IMR-90 (cell line): ENCODE measurements around the gene MAG. TPM values are rescaled to one million over a fixed set of nuclear protein-coding genes. Genes with fewer than 3 reads are reported as not detected.
"Not testable (repeated sequence)": the region's sequence is repeated elsewhere in the genome, so short reads cannot be mapped to it uniquely, and the experiment has no call there.

Experiments used
- ATAC-seq: fragments of 200-7000 bp; cut with Tn5 transposase; 2 replicates; pipeline ENCODE4 v1.9.1; 2020; ENCODE audit warnings: low read depth, mild to moderate bottlenecking, moderate library complexity
- BruUV-seq: library from RNA; stranded (reverse); fragments of 400-500 nt; replicated peaks from 2 replicates; lab custom pipeline; 2021; lab: Mats Ljungman, UMichigan
- CTCF ChIA-PET: fragments of 300-600 bp; formaldehyde crosslinking; extraction: SDS; loops from one replicate; lab custom pipeline; 2021; ENCODE audit warnings: antibody characterized with exemption; lab: Yijun Ruan, JAX
- POLR2A ChIA-PET: fragments of 300-600 bp; sonication (Branson Sonifier 250); formaldehyde crosslinking; loops from one replicate; lab custom pipeline; 2022; ENCODE audit warnings: antibody characterized with exemption; ENCODE audit not compliant: unreplicated experiment; lab: Charles Lee
- DNase-seq: peaks from one replicate; pipeline ENCODE4 v3.0.0; 2013
- H2AFZ ChIP-seq: replicated peaks from 2 replicates; pipeline ENCODE3; 2013; ENCODE audit warnings: low read length, mild to moderate bottlenecking; ENCODE audit not compliant: poor library complexity
- H2AK5ac ChIP-seq: 2 replicates; pipeline ENCODE4 v1.6.1; 2013; ENCODE audit warnings: low read depth, low read length, inconsistent platforms
- H2AK9ac ChIP-seq: replicated peaks from 2 replicates; pipeline ENCODE3; 2013; ENCODE audit warnings: mild to moderate bottlenecking, low read depth, low read length, moderate library complexity; ENCODE audit not compliant: poor library complexity
- H2BK120ac ChIP-seq: 2 replicates; pipeline ENCODE4 v1.6.1; 2013; ENCODE audit warnings: low read depth, low read length, inconsistent platforms
- H2BK15ac ChIP-seq: 3 replicates; pipeline ENCODE4 v1.6.1; 2013; ENCODE audit warnings: low read depth, low read length, inconsistent platforms
- H2BK20ac ChIP-seq: 2 replicates; pipeline ENCODE4 v1.6.1; 2013; ENCODE audit warnings: low read depth, mild to moderate bottlenecking, inconsistent platforms, low read length, moderate library complexity
- H2BK5ac ChIP-seq: 2 replicates; pipeline ENCODE4 v1.6.1; 2013; ENCODE audit warnings: mild to moderate bottlenecking, low read depth, low read length, inconsistent platforms; ENCODE audit not compliant: poor library complexity, severe bottlenecking
- H3K14ac ChIP-seq: replicated peaks from 2 replicates; pipeline ENCODE4 v1.6.1; 2013; ENCODE audit warnings: low read depth, low read length, inconsistent platforms
- H3K18ac ChIP-seq: 2 replicates; pipeline ENCODE4 v1.6.1; 2013; ENCODE audit warnings: low read depth, low read length, control low read depth
- H3K23ac ChIP-seq: 2 replicates; pipeline ENCODE4 v1.6.1; 2013; ENCODE audit warnings: low read depth, low read length, inconsistent platforms
- H3K27ac ChIP-seq: 2 replicates; pipeline ENCODE4 v1.5.1; 2013; ENCODE audit warnings: mild to moderate bottlenecking, control low read depth, low read length; ENCODE audit not compliant: insufficient read depth
- H3K27me3 ChIP-seq: 2 replicates; pipeline ENCODE4 v1.6.1; 2013; ENCODE audit warnings: low read length; ENCODE audit not compliant: control insufficient read depth, insufficient read depth
- H3K36me3 ChIP-seq: 2 replicates; pipeline ENCODE4 v1.6.1; 2013; ENCODE audit warnings: low read length, mixed read lengths; ENCODE audit not compliant: control insufficient read depth, insufficient read depth
- H3K4ac ChIP-seq: 2 replicates; pipeline ENCODE4 v1.6.1; 2013; ENCODE audit warnings: low read depth, low read length, inconsistent platforms
- H3K4me1 ChIP-seq: 2 replicates; pipeline ENCODE4 v1.6.1; 2013; ENCODE audit warnings: low read length, mixed read lengths; ENCODE audit not compliant: control insufficient read depth, insufficient read depth
- H3K4me2 ChIP-seq: 2 replicates; pipeline ENCODE4 v1.6.1; 2013; ENCODE audit warnings: low read depth, mild to moderate bottlenecking, control low read depth, low read length, moderate library complexity
- H3K4me3 ChIP-seq: 2 replicates; pipeline ENCODE4 v1.5.1; 2013; ENCODE audit warnings: low read depth, mild to moderate bottlenecking, control low read depth, low read length, moderate library complexity; ENCODE audit not compliant: insufficient read depth
- H3K56ac ChIP-seq: 2 replicates; pipeline ENCODE4 v1.6.1; 2013; ENCODE audit warnings: low read length, inconsistent platforms; ENCODE audit not compliant: insufficient read depth; ENCODE audit errors: extremely low read depth
- H3K79me1 ChIP-seq, 2 experiments: 2 replicates each; pipeline ENCODE4 v1.6.1; 2013; ENCODE audit warnings: low read length in 2 of 2, inconsistent platforms in 1 of 2, low read depth in 1 of 2
- H3K9ac ChIP-seq: 2 replicates; pipeline ENCODE4 v1.6.1; 2013; ENCODE audit warnings: low read depth, low read length, control low read depth
- H3K9me1 ChIP-seq: 2 replicates; pipeline ENCODE4 v1.6.1; 2013; ENCODE audit warnings: low read length, inconsistent platforms; ENCODE audit not compliant: insufficient read depth
- H3K9me3 ChIP-seq: 2 replicates; pipeline ENCODE4 v1.6.1; 2013; ENCODE audit warnings: low read length; ENCODE audit not compliant: control insufficient read depth, insufficient read depth
- H4K20me1 ChIP-seq: 2 replicates; pipeline ENCODE4 v1.6.1; 2013; ENCODE audit warnings: low read length, inconsistent platforms; ENCODE audit not compliant: insufficient read depth
- H4K5ac ChIP-seq: 2 replicates; pipeline ENCODE4 v1.6.1; 2013; ENCODE audit warnings: mild to moderate bottlenecking, low read depth, low read length, control low read depth
- H4K8ac ChIP-seq, 2 experiments: 2 replicates each; pipeline ENCODE4 v1.6.1; 2013; ENCODE audit warnings: low read depth in 2 of 2, low read length in 2 of 2, control low read depth in 1 of 2, inconsistent platforms in 1 of 2
- H4K91ac ChIP-seq: 2 replicates; pipeline ENCODE4 v1.6.1; 2013; ENCODE audit warnings: low read depth, low read length, inconsistent platforms; ENCODE audit not compliant: insufficient read depth
- WGBS, 2 experiments: methylation state at CpG; one replicate each; pipeline versions ENCODE4 v1.1.5 to v1.1.7; 2013; ENCODE audit warnings: missing lambda C conversion rate in 2 of 2; ENCODE audit not compliant: insufficient read length in 1 of 2; ENCODE audit errors: extremely low coverage in 2 of 2; 5-methylcytosine and 5-hydroxymethylcytosine counted together
- dilution Hi-C: fragments of 300-500 bp; cut with HindIII; formaldehyde crosslinking; loops from one replicate; pipeline ENCODE4 v1.14.3; 2018; ENCODE audit warnings: low sequenced_read_pairs; ENCODE audit not compliant: unreplicated experiment
- in situ Hi-C: fragments of 300-500 bp; cut with MboI; formaldehyde crosslinking; loops from 3 replicates; pipeline ENCODE4 v1.14.3; 2019; ENCODE audit warnings: low sequenced_read_pairs, inconsistent platforms, mixed read lengths
- intact Hi-C: fragments of 100-400 bp; cut with micrococcal nuclease; formaldehyde crosslinking; loops from 2 replicates; pipeline ENCODE4 v1.10.0; 2022
- polyA plus RNA-seq, 3 experiments: library from polyadenylated mRNA; depleted of rRNA; stranded (reverse); fragments of >200 nt; gene quantifications; 2 replicates each; pipeline ENCODE4 v1.2.3, GENCODE V29; 2012; ENCODE audit warnings: low replicate concordance in 1 of 3
- total RNA-seq: library from RNA; depleted of rRNA; stranded (reverse); fragments of >200 nt; gene quantifications from 2 replicates; pipeline ENCODE4 v1.2.3, GENCODE V29; 2012

MAG gene
- total and polyA plus RNA-seq, 2 of the 4 experiments (the other 2 are of a cell fraction) = not detected

DNA sequence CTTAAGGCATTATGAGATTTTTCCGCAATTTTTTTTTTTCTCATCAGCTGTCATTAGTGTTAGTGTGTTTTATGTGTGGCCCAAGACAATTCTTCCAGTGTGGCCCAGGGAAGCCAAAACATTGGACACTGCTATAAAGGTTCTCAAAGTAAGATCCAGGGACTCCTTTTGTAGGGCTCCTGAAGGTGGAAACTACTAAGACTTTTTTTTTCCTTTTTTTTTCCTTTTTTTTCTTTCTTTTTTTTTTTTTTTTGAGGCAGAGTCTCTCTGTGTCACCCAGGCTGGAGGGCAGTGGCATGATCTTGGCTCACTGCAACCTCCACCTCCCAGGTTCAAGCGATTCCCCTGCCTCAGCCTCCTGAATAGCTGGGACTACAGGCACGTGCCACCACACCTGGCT is 6.5 kb upstream of the MAG start:
- H3K9me1 ChIP-seq, ATAC-seq, CTCF ChIA-PET, H2BK15ac ChIP-seq, H4K8ac ChIP-seq, H3K4me2 ChIP-seq, H2BK20ac ChIP-seq, H3K4me1 ChIP-seq, H3K9me3 ChIP-seq, H2BK5ac ChIP-seq, H4K5ac ChIP-seq, H3K18ac ChIP-seq, H2BK120ac ChIP-seq, H4K20me1 ChIP-seq, in situ Hi-C loops, H3K56ac ChIP-seq, DNase-seq, H3K4ac ChIP-seq, H2AK9ac ChIP-seq, dilution Hi-C loops, POLR2A ChIA-PET, H4K91ac ChIP-seq, H3K9ac ChIP-seq, H2AFZ ChIP-seq, BruUV-seq, H3K79me1 ChIP-seq, H3K27ac ChIP-seq, intact Hi-C loops, H3K4me3 ChIP-seq, H3K36me3 ChIP-seq, H2AK5ac ChIP-seq, H3K23ac ChIP-seq, H3K14ac ChIP-seq: not testable (repeated sequence)
- H3K27me3 ChIP-seq = peaks cover 31% of the 10 kb centered on the region
- WGBS, 2 experiments = no CpG with 5 or more reads among the region's 3 CpGs

DNA sequence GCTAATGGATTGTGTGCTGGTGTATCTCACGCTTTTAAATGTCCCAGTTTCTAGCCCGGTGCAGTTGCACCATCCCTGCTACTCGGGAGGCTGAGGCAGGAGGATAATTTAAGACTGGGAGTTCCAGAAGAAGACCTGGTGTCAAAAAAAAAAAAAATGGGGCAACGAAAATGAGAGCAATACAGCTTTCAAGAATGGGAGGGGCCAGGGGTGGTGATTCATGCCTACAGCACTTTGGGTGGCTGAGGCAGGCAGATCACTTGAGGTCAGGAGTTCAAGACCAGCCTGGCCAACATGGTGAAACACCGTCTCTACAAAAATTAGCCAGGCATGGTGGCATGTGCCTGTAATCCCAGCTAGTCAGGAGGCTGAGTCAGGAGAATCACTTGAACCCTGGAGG is 5.9 kb upstream of the MAG start:
- H3K36me3 ChIP-seq, DNase-seq, H3K9me3 ChIP-seq, H3K56ac ChIP-seq, CTCF ChIA-PET, H3K4me1 ChIP-seq, H4K20me1 ChIP-seq, H3K18ac ChIP-seq, H3K9ac ChIP-seq, H4K91ac ChIP-seq, H2AFZ ChIP-seq, H3K27ac ChIP-seq, H2BK5ac ChIP-seq, dilution Hi-C loops, H3K14ac ChIP-seq, H3K4ac ChIP-seq, H3K9me1 ChIP-seq, H2BK120ac ChIP-seq, H3K4me3 ChIP-seq, BruUV-seq, H2BK15ac ChIP-seq, POLR2A ChIA-PET, H2BK20ac ChIP-seq, H3K79me1 ChIP-seq, H4K8ac ChIP-seq, H2AK5ac ChIP-seq, H4K5ac ChIP-seq, H2AK9ac ChIP-seq, H3K4me2 ChIP-seq, intact Hi-C loops, H3K23ac ChIP-seq, ATAC-seq, in situ Hi-C loops: not testable (repeated sequence)
- H3K27me3 ChIP-seq = peaks cover 31% of the 10 kb centered on the region
- WGBS, 2 experiments = 92% methylated on average over 2 of the region's 5 CpGs; no CpG with 5 or more reads in 1 of the 2 experiments
